HG03045 (cell line): ENCODE results near the gene MYO18B.

ENCODE experiments used
- ATAC-seq: cut with Tn5 transposase; IDR thresholded peaks from one replicate; pipeline ENCODE4 v1.9.1; 2021; ENCODE audit warnings: mild to moderate bottlenecking, moderate library complexity; ENCODE audit not compliant: unreplicated experiment

Gene MYO18B

GRCh38 chr22:25817092-25817943, 75.3 kb downstream of the MYO18B start:
- ATAC-seq, result no peak

GRCh38 chr22:25818541-25818940, 76.6 kb downstream of the MYO18B start:
- no peak for ATAC-seq

- ATAC-seq, result no peak
Measured at GRCh38 chr22:25822344-25822743, 80.4 kb downstream of the MYO18B start.

- ATAC-seq, result no peak
Measured at GRCh38 chr22:25823276-25823675, 81.3 kb downstream of the MYO18B start.

- ATAC-seq, result no peak
Measured at GRCh38 chr22:25824828-25825423, 82.9 kb downstream of the MYO18B start.

GRCh38 chr22:25827415-25827814, 85.4 kb downstream of the MYO18B start:
- ATAC-seq, result no peak

GRCh38 chr22:25828422-25828821, 86.4 kb downstream of the MYO18B start:
- no peak for ATAC-seq

- no peak for ATAC-seq
Measured at GRCh38 chr22:25829237-25829636, 87.2 kb downstream of the MYO18B start.

- ATAC-seq, result no peak
Measured at GRCh38 chr22:25829808-25830777, 88.1 kb downstream of the MYO18B start.

- no peak for ATAC-seq
Measured at GRCh38 chr22:25833091-25833490, 91.1 kb downstream of the MYO18B start.

- ATAC-seq, result no peak
Measured at GRCh38 chr22:25833676-25834075, 91.7 kb downstream of the MYO18B start.

- no peak for ATAC-seq
Measured at GRCh38 chr22:25834490-25834889, 92.5 kb downstream of the MYO18B start.

- ATAC-seq, result no peak
Measured at GRCh38 chr22:25835348-25835747, 93.4 kb downstream of the MYO18B start.

- no peak for ATAC-seq
Measured at GRCh38 chr22:25837288-25837900, 95.4 kb downstream of the MYO18B start.

- ATAC-seq, result no peak
Measured at GRCh38 chr22:25838960-25839741, 97.2 kb downstream of the MYO18B start.

- ATAC-seq, result no peak
Measured at GRCh38 chr22:25839755-25840154, 97.8 kb downstream of the MYO18B start.

GRCh38 chr22:25840167-25840566, 98.2 kb downstream of the MYO18B start:
- no peak for ATAC-seq

GRCh38 chr22:25840891-25841290, 98.9 kb downstream of the MYO18B start:
- no peak for ATAC-seq

- ATAC-seq, result no peak
Measured at GRCh38 chr22:25841775-25842174, 99.8 kb downstream of the MYO18B start.
